Natural killer cell (primary cell): ENCODE measurements around the gene PRRT1B. TPM values are rescaled to one million over a fixed set of nuclear protein-coding genes. Genes with fewer than 3 reads are reported as not detected.

Experiments
- ATAC-seq, 3 donors: fragments of 150-1000 bp in 2 of 3; fragments of 200-7000 bp in 1 of 3; cut with Tn5 transposase; 1 replicate in 1 of 3; 2 replicates in 2 of 3; pipeline ENCODE4 v1.10.0; 2021; ENCODE audit warnings: mild to moderate bottlenecking in 2 of 3, moderate library complexity in 2 of 3
- DNase-seq, 2 donors: peaks; one replicate each; pipeline versions ENCODE4 v3.0.0 to v3.0.0-alpha.2; 2013 to 2021; ENCODE audit warnings: mixed read lengths in 1 of 2
- H3K27ac ChIP-seq: one replicate; pipeline ENCODE4 v1.5.1; 2013; ENCODE audit warnings: mild to moderate bottlenecking, low read length
- H3K27me3 ChIP-seq: one replicate; pipeline ENCODE4 v1.6.1; 2013; ENCODE audit warnings: low read length; ENCODE audit not compliant: control insufficient read depth, insufficient read depth
- H3K36me3 ChIP-seq: one replicate; pipeline ENCODE4 v1.6.1; 2013; ENCODE audit warnings: low read length; ENCODE audit not compliant: control insufficient read depth, insufficient read depth
- H3K4me1 ChIP-seq: one replicate; pipeline ENCODE4 v1.6.1; 2013; ENCODE audit warnings: low read length; ENCODE audit not compliant: control insufficient read depth, insufficient read depth
- H3K4me3 ChIP-seq: one replicate; pipeline ENCODE4 v1.5.1; 2013; ENCODE audit warnings: low read length
- H3K9me3 ChIP-seq: one replicate; pipeline ENCODE4 v1.6.1; 2013; ENCODE audit warnings: low read length; ENCODE audit not compliant: control insufficient read depth, insufficient read depth
- H3K27ac Mint-ChIP-seq, 2 donors: one replicate each; pipeline ENCODE4 v1.8.0; 2022; ENCODE audit warnings: mild to moderate bottlenecking in 2 of 2, mixed read lengths in 2 of 2, moderate library complexity in 1 of 2
- H3K27me3 Mint-ChIP-seq, 2 donors: one replicate each; pipeline ENCODE4 v1.8.0; 2022; ENCODE audit warnings: low read depth in 2 of 2, mixed read lengths in 2 of 2
- H3K36me3 Mint-ChIP-seq: one replicate; pipeline ENCODE4 v1.8.0; 2022; ENCODE audit warnings: mixed read lengths
- H3K4me1 Mint-ChIP-seq, 2 donors: one replicate each; pipeline ENCODE4 v1.8.0; 2022; ENCODE audit warnings: mixed read lengths in 2 of 2
- H3K4me3 Mint-ChIP-seq: one replicate; pipeline ENCODE4 v1.8.0; 2022; ENCODE audit warnings: mild to moderate bottlenecking, moderate library complexity, mixed read lengths
- H3K9me3 Mint-ChIP-seq, 2 donors: one replicate each; pipeline ENCODE4 v1.8.0; 2022; ENCODE audit warnings: mixed read lengths in 2 of 2
- CTCF ChIP-seq: fragments of 200-600 bp; IDR thresholded peaks from one replicate; pipeline ENCODE4 v1.8.0; 2022; ENCODE audit warnings: antibody characterized with exemption
- WGBS: methylation state at CpG from one replicate; pipeline ENCODE4 v1.1.7; 2013; ENCODE audit warnings: missing lambda C conversion rate; ENCODE audit not compliant: insufficient coverage; 5-methylcytosine and 5-hydroxymethylcytosine counted together
- intact Hi-C: fragments of 100-400 bp; cut with micrococcal nuclease; formaldehyde crosslinking; loops from one replicate; pipeline ENCODE4 v1.14.2; 2022
- total RNA-seq, 4 donors: library from RNA; stranded (reverse); fragments of 120-200 nt in 1 of 4; gene quantifications; one replicate each; pipeline versions ENCODE4 v1.2.3 to v1.2.4, GENCODE V29; 2013 to 2022

The PRRT1B gene
- total RNA-seq, 3 donors from 2014 or later (not counting 1 experiment from before 2014, with no cell fraction given): not detected

DNA sequence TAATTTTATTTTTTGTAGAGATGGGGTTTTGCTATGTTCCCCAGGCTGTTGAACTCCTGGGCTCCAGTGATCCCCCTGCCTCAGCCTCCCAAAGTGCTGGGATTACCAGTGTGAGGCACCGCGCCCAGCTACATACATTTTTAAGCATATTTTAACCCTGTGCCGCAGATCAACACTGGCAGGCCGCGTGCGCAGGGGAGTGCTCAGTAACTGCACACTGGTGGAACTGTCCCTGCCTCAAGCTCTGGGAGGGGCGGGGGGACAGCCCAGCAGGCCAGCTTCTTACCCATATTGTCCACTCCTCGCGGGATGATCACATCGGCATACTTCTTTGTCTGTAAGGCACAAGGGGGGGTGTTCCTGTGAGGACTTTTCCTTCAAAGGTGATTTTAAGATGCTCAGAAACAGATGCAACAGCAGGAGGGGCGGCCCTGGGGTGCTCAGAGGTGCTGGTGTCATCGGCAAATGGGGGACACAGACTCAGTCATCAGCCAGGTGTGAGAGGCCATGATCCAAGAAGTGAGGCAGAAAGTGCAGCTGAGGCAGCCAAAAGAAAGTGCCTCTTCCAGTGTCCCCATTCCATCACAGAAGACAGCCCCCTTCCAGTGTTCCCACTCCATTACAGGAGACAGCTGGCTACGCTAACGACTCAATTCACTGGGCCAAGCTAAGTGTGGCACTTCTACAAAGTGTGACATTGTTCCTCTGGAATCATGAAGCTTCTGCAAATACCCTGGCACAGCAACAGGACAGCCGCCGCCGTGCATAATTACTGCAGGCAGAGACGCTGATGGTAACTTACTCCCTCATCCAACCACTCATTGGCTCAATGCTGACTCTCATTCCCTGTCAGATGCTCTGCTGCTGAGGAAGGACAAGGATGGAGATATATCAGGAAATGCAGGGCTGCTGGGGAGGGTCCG is 19.4 kb upstream of the PRRT1B start:
- Mint-ChIP-seq H3K27ac (no peak overlapping the region), H3K9me3 (no peaks in the 10 kb centered on the region), H3K27me3 (no peaks in the 10 kb centered on the region), H3K36me3 (peaks cover 6% of the 10 kb centered on the region), H3K4me1 (peaks cover 0 to 10% of the 10 kb centered on the region in 2 donors), H3K4me3 (no peak overlapping the region)
- Histone ChIP-seq H3K27ac (no peak overlapping the region), H3K27me3 (no peaks in the 10 kb centered on the region), H3K36me3 (peaks cover 62% of the 10 kb centered on the region), H3K4me3 (no peak overlapping the region), H3K4me1 (peaks cover 12% of the 10 kb centered on the region), H3K9me3 (no peaks in the 10 kb centered on the region)
- intact Hi-C loops: no loop called here
- TF ChIP-seq CTCF: no peak
- no peak for DNase-seq
- 98% methylated on average over 16 of the region's 19 CpGs for WGBS
- ATAC-seq: no peak

DNA sequence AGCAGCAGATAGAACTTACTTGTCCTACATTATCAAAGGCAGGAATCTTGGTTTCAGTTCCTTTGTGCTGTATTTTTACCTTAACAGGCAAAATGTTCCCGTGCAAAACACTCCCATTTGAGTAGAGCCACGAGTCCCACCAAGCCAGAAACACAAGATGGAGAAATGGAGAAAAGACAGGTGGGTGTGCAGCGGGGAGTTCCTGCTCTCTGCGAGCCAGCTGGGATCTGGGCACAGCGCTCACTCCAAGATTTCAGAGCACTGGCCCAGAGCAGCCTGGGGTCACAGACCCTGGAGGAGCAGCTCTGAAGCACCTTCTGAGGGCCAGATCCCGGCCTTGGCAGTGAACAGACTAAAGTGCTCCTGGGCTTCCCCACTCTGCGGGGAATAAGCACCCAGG is 17.1 kb upstream of the PRRT1B start:
- TF ChIP-seq CTCF: no peak
- peaks cover 6% of the 10 kb centered on the region for H3K36me3 Mint-ChIP-seq
- intact Hi-C loops: no loop called here
- Histone ChIP-seq H3K27me3 (no peaks in the 10 kb centered on the region), H3K4me3 (no peak overlapping the region), H3K9me3 (no peaks in the 10 kb centered on the region), H3K4me1 (peaks cover 18% of the 10 kb centered on the region), H3K36me3 (peaks cover 45% of the 10 kb centered on the region), H3K27ac (no peak overlapping the region)
- ATAC-seq (no peak), DNase-seq (no peak)
- WGBS: 96% methylated on average over 6 of the region's 7 CpGs
- H3K27me3 Mint-ChIP-seq: no peaks in the 10 kb centered on the region
- H3K9me3 Mint-ChIP-seq: no peaks in the 10 kb centered on the region
- H3K4me3 Mint-ChIP-seq: peak overlapping the region; percentile 68
- no peak overlapping the region for H3K27ac Mint-ChIP-seq
- H3K4me1 Mint-ChIP-seq: peaks cover 0 to 10% of the 10 kb centered on the region in 2 donors

- Histone ChIP-seq H3K27me3 (no peaks in the 10 kb centered on the region), H3K4me1 (peaks cover 18% of the 10 kb centered on the region), H3K4me3 (no peak overlapping the region), H3K27ac (no peak overlapping the region), H3K9me3 (no peaks in the 10 kb centered on the region), H3K36me3 (peaks cover 37% of the 10 kb centered on the region)
- Mint-ChIP-seq H3K4me1 (peaks cover 0 to 10% of the 10 kb centered on the region in 2 donors), H3K27ac (no peak overlapping the region), H3K9me3 (no peaks in the 10 kb centered on the region), H3K36me3 (peaks cover 6% of the 10 kb centered on the region), H3K4me3 (no peak overlapping the region), H3K27me3 (no peaks in the 10 kb centered on the region)
- no peak for TF ChIP-seq CTCF
- ATAC-seq (no peak), DNase-seq (no peak)
- intact Hi-C loops: no loop called here
- 97% methylated on average over 35 of the region's 35 CpGs for WGBS
Measured at GRCh38 chr9:131528886-131529505, 16.3 kb upstream of the PRRT1B start.
